ENCODE results near the gene GSN.
A peak's percentile ranks its signal among the peaks of the same experiment; 100 is the strongest.

Gene GSN

GRCh38 chr9:121373011-121373729 lies 105.2 kb downstream of the GSN start:
- TF ChIP-seq ZFX (IDR thresholded peaks at IDR 0.05) (no peak), CTCF (conservative IDR thresholded peaks at IDR 0.05) (no peak)
- no peak overlapping the region for H3K27ac ChIP-seq

GRCh38 chr9:121376214-121376830 lies 108.4 kb downstream of the GSN start:
- TF ChIP-seq ZFX (IDR thresholded peaks at IDR 0.05), result no peak
- TF ChIP-seq CTCF (conservative IDR thresholded peaks at IDR 0.05), result peak; percentile 59
- H3K27ac ChIP-seq, result no peak overlapping the region

GRCh38 chr9:121380846-121381245 lies 112.9 kb downstream of the GSN start:
- no peak for TF ChIP-seq CTCF (conservative IDR thresholded peaks at IDR 0.05)
- TF ChIP-seq ZFX (IDR thresholded peaks at IDR 0.05), result no peak
- H3K27ac ChIP-seq, result no peak overlapping the region

Measured in C4-2B (cell line).